HepG2 (cell line): ENCODE measurements around the gene CIROP. TPM values are rescaled to one million over a fixed set of nuclear protein-coding genes. Genes with fewer than 3 reads are reported as not detected.

Experiments
- ADNP ChIP-seq: sonication (generic); formaldehyde crosslinking; IDR thresholded peaks from 2 replicates; pipeline ENCODE4 v1.4.0; 2020; ENCODE audit warnings: missing genetic modification reagents
- NCOR1 ChIP-seq: fragments of 200-600 bp; sonication (generic); IDR thresholded peaks from 2 replicates; pipeline ENCODE4 v1.7.0; 2017; ENCODE audit warnings: antibody characterized with exemption, low read length, borderline replicate concordance
- PRMT3 ChIP-seq: sonication (generic); formaldehyde crosslinking; IDR thresholded peaks from 2 replicates; pipeline ENCODE4 v1.8.1; 2022; ENCODE audit warnings: low read depth, mild to moderate bottlenecking, moderate library complexity, missing genetic modification reagents, borderline replicate concordance
- RAD21 ChIP-seq: fragments of 450-650 bp; formaldehyde crosslinking; IDR thresholded peaks from 2 replicates; pipeline ENCODE4 v1.5.0; 2020; ENCODE audit warnings: mild to moderate bottlenecking
- SNAPC2 ChIP-seq: sonication (generic); formaldehyde crosslinking; IDR thresholded peaks from 2 replicates; pipeline ENCODE4 v1.8.1; 2022; ENCODE audit warnings: mild to moderate bottlenecking, missing genetic modification reagents
- SRF ChIP-seq: IDR thresholded peaks from 2 replicates; pipeline ENCODE4 v1.6.1; 2011; ENCODE audit warnings: mild to moderate bottlenecking, low read depth, low read length, moderate library complexity
- SRY ChIP-seq: sonication (generic); formaldehyde crosslinking; IDR thresholded peaks from 2 replicates; pipeline ENCODE4 v1.8.0; 2022; ENCODE audit warnings: mild to moderate bottlenecking, missing genetic modification reagents
- TGIF2 ChIP-seq: IDR thresholded peaks from 2 replicates; pipeline ENCODE4 v1.6.1; 2016; ENCODE audit warnings: control low read depth, missing compliant biosample characterization
- ZNF24 ChIP-seq: fragments of 450-650 bp; IDR thresholded peaks from 2 replicates; pipeline ENCODE4 v1.6.1; 2017; ENCODE audit warnings: antibody characterized with exemption, mild to moderate bottlenecking
- ZNF251 ChIP-seq: sonication (generic); formaldehyde crosslinking; IDR thresholded peaks from 2 replicates; pipeline ENCODE4 v1.9.0; 2021; ENCODE audit warnings: mild to moderate bottlenecking, missing genetic modification reagents
- ZNF547 ChIP-seq: sonication (generic); formaldehyde crosslinking; IDR thresholded peaks from 2 replicates; pipeline ENCODE4 v1.5.1; 2020; ENCODE audit warnings: mild to moderate bottlenecking, missing genetic modification reagents
- ZNF644 ChIP-seq: IDR thresholded peaks from 2 replicates; pipeline ENCODE4 v1.6.1; 2016; ENCODE audit warnings: low read depth
- ZNF768 ChIP-seq: sonication (generic); formaldehyde crosslinking; IDR thresholded peaks from 2 replicates; pipeline ENCODE4 v1.4.0; 2020; ENCODE audit warnings: missing genetic modification reagents
- ZNF816 ChIP-seq: sonication (generic); formaldehyde crosslinking; IDR thresholded peaks from 2 replicates; pipeline ENCODE4 v1.8.0; 2022; ENCODE audit warnings: missing genetic modification reagents, mild to moderate bottlenecking, borderline replicate concordance
- polyA plus RNA-seq, 8 experiments: library from polyadenylated mRNA; depleted of rRNA in 3 of 8; stranded (reverse) in 7 of 8; unstranded in 1 of 8; fragments of >200 nt; fragmentation: Illumina TruSeq in 4 of 8; extraction: Trizol in 4 of 8; gene quantifications; 2 replicates each; pipeline versions ENCODE4 v1.2.1 to v1.2.3, GENCODE V29; 2011 to 2016; ENCODE audit warnings: low read depth in 4 of 8, missing spikeins in 1 of 8, mixed read lengths in 1 of 8; ENCODE audit not compliant: insufficient read depth in 1 of 8
- total RNA-seq, 5 experiments: library from RNA; depleted of rRNA; stranded (reverse); fragments of >200 nt; fragmentation: Illumina TruSeq; extraction: Trizol; gene quantifications; 2 replicates each; pipeline ENCODE4 v1.2.3, GENCODE V29; 2016; ENCODE audit warnings: low read depth in 1 of 5
- TF ChIP-seq, protein P1 (sequence below): sonication (generic); formaldehyde crosslinking; IDR thresholded peaks from 2 replicates; pipeline ENCODE4 v1.8.1; 2023; ENCODE audit warnings: mild to moderate bottlenecking, missing genetic modification reagents
- TF ChIP-seq, protein P2 (sequence below): sonication (generic); formaldehyde crosslinking; IDR thresholded peaks from 2 replicates; pipeline ENCODE4 v1.4.0; 2020; ENCODE audit warnings: mild to moderate bottlenecking, missing genetic modification reagents
- TF ChIP-seq, protein P3 (sequence below): sonication (generic); formaldehyde crosslinking; IDR thresholded peaks from 2 replicates; pipeline ENCODE4 v1.5.0; 2020; ENCODE audit warnings: missing genetic modification reagents
- TF ChIP-seq, protein P4 (sequence below): sonication (generic); formaldehyde crosslinking; IDR thresholded peaks from 2 replicates; pipeline ENCODE4 v1.8.0; 2022; ENCODE audit warnings: mild to moderate bottlenecking, missing genetic modification reagents
- TF ChIP-seq, protein P5 (sequence below): sonication (generic); formaldehyde crosslinking; IDR thresholded peaks from 2 replicates; pipeline ENCODE4 v1.5.0; 2020; ENCODE audit warnings: mild to moderate bottlenecking, missing genetic modification reagents
- TF ChIP-seq, protein P6 (sequence below): sonication (generic); formaldehyde crosslinking; IDR thresholded peaks from 2 replicates; pipeline ENCODE4 v1.9.0; 2021; ENCODE audit warnings: missing genetic modification reagents, mild to moderate bottlenecking, borderline replicate concordance

CIROP gene
- total and polyA plus RNA-seq, 2 of the 13 experiments (the other 11 are each of a cell fraction or from before 2014, with no cell fraction given) = 0.07 TPM; not detected in 1

DNA sequence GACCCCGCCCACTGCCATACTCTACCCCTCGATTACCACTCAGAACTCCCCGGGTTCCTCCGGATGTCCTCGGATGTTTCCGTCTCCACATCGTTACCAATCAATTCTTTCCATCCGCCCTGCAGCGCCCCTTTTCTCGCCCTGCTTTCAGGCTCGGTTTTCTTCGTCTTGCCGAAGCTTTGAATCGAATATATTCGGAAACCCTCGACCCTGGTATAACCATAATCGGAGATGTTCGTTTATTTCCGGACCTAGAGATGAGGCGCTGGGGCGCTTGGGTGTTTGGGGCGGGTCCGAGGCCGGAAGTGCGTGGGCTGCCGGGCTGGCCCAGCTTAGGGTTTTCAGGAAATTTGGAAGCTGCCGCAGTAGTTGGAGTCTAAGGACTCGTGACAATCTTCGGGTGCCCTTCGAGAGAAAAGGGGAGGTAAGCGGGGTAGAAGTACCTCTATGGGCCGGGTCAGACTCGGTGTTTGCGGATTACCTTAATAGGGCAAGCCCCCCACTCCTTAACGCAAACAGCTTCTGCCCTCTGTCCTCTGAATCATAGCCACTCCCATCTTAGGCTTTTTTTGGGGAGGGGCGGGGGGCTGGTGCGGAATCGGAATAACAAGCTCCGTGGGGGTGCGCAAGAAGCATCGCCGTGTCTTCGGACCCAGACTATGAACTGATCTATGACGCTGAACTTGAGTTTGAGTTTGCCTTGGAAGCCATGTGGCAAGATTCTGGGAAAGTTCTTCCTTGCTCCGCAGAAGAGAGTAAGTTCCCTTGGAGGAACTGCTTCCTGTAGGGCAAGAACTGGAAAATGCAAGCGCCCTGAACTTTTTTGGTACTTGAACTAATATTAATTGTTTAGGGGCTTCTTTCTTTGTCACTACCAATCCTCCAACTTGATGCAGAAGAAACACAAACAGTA lies 9.3 kb downstream of the CIROP start, which contains the start of gene C14orf119 (continued):
- TF ChIP-seq, protein P1, sequence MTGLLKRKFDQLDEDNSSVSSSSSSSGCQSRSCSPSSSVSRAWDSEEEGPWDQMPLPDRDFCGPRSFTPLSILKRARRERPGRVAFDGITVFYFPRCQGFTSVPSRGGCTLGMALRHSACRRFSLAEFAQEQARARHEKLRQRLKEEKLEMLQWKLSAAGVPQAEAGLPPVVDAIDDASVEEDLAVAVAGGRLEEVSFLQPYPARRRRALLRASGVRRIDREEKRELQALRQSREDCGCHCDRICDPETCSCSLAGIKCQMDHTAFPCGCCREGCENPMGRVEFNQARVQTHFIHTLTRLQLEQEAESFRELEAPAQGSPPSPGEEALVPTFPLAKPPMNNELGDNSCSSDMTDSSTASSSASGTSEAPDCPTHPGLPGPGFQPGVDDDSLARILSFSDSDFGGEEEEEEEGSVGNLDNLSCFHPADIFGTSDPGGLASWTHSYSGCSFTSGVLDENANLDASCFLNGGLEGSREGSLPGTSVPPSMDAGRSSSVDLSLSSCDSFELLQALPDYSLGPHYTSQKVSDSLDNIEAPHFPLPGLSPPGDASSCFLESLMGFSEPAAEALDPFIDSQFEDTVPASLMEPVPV (CRISPR knock-in tag) = no peak; the same call in none of the 2 replicates
- TF ChIP-seq ZNF768 (CRISPR knock-in tag) (no peak), NCOR1 (peak; percentile 54; the same call in 1 of the 2 replicates), PRMT3 (CRISPR knock-in tag) (no peak), SRF (peak; percentile 89), ZNF251 (CRISPR knock-in tag) (no peak), SNAPC2 (CRISPR knock-in tag) (peak; percentile 51; the same call in 1 of the 2 replicates), RAD21 (CRISPR knock-in tag) (peak; percentile 42; the same call in 1 of the 2 replicates), ZNF547 (CRISPR knock-in tag) (peak; percentile 22), TGIF2 (no peak; the same call in 1 of the 2 replicates), ZNF24 (no peak), ZNF644 (CRISPR knock-in tag) (no peak; the same call in 1 of the 2 replicates), SRY (CRISPR knock-in tag) (no peak; the same call in 1 of the 2 replicates), ZNF816 (CRISPR knock-in tag) (no peak), ADNP (no peak)
- TF ChIP-seq, protein P2, sequence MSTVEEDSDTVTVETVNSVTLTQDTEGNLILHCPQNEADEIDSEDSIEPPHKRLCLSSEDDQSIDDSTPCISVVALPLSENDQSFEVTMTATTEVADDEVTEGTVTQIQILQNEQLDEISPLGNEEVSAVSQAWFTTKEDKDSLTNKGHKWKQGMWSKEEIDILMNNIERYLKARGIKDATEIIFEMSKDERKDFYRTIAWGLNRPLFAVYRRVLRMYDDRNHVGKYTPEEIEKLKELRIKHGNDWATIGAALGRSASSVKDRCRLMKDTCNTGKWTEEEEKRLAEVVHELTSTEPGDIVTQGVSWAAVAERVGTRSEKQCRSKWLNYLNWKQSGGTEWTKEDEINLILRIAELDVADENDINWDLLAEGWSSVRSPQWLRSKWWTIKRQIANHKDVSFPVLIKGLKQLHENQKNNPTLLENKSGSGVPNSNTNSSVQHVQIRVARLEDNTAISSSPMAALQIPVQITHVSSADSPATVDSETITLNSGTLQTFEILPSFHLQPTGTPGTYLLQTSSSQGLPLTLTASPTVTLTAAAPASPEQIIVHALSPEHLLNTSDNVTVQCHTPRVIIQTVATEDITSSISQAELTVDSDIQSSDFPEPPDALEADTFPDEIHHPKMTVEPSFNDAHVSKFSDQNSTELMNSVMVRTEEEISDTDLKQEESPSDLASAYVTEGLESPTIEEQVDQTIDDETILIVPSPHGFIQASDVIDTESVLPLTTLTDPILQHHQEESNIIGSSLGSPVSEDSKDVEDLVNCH (CRISPR knock-in tag) = no peak
- TF ChIP-seq, protein P3, sequence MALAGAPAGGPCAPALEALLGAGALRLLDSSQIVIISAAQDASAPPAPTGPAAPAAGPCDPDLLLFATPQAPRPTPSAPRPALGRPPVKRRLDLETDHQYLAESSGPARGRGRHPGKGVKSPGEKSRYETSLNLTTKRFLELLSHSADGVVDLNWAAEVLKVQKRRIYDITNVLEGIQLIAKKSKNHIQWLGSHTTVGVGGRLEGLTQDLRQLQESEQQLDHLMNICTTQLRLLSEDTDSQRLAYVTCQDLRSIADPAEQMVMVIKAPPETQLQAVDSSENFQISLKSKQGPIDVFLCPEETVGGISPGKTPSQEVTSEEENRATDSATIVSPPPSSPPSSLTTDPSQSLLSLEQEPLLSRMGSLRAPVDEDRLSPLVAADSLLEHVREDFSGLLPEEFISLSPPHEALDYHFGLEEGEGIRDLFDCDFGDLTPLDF (CRISPR knock-in tag) = no peak
- TF ChIP-seq, protein P4, sequence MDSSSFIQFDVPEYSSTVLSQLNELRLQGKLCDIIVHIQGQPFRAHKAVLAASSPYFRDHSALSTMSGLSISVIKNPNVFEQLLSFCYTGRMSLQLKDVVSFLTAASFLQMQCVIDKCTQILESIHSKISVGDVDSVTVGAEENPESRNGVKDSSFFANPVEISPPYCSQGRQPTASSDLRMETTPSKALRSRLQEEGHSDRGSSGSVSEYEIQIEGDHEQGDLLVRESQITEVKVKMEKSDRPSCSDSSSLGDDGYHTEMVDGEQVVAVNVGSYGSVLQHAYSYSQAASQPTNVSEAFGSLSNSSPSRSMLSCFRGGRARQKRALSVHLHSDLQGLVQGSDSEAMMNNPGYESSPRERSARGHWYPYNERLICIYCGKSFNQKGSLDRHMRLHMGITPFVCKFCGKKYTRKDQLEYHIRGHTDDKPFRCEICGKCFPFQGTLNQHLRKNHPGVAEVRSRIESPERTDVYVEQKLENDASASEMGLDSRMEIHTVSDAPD (CRISPR knock-in tag) = no peak; the same call in 1 of the 2 replicates
- TF ChIP-seq, protein P5, sequence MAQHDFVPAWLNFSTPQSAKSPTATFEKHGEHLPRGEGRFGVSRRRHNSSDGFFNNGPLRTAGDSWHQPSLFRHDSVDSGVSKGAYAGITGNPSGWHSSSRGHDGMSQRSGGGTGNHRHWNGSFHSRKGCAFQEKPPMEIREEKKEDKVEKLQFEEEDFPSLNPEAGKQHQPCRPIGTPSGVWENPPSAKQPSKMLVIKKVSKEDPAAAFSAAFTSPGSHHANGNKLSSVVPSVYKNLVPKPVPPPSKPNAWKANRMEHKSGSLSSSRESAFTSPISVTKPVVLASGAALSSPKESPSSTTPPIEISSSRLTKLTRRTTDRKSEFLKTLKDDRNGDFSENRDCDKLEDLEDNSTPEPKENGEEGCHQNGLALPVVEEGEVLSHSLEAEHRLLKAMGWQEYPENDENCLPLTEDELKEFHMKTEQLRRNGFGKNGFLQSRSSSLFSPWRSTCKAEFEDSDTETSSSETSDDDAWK = no peak
- TF ChIP-seq, protein P6, sequence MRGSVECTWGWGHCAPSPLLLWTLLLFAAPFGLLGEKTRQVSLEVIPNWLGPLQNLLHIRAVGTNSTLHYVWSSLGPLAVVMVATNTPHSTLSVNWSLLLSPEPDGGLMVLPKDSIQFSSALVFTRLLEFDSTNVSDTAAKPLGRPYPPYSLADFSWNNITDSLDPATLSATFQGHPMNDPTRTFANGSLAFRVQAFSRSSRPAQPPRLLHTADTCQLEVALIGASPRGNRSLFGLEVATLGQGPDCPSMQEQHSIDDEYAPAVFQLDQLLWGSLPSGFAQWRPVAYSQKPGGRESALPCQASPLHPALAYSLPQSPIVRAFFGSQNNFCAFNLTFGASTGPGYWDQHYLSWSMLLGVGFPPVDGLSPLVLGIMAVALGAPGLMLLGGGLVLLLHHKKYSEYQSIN (CRISPR knock-in tag) = no peak
